PC-9 (cell line): ENCODE data around the gene FABP1. TPM values are rescaled to one million over a fixed set of nuclear protein-coding genes. Genes with fewer than 3 reads are reported as not detected.

ENCODE experiments used
- BruUV-seq: library from RNA; stranded (reverse); fragments of 400-500 nt; replicated peaks from 2 replicates; lab custom pipeline; 2021; lab: Mats Ljungman, UMichigan
- CTCF ChIA-PET: fragments of 300-600 bp; sonication (Branson Sonifier 250); formaldehyde crosslinking; loops from one replicate; lab custom pipeline; 2022; ENCODE audit warnings: antibody characterized with exemption; lab: Charles Lee
- POLR2A ChIA-PET: fragments of 300-600 bp; sonication (Branson Sonifier 250); formaldehyde crosslinking; loops from one replicate; lab custom pipeline; 2022; ENCODE audit warnings: antibody characterized with exemption; ENCODE audit not compliant: unreplicated experiment; lab: Charles Lee
- DNase-seq, 2 experiments: peaks; one replicate each; pipeline versions ENCODE4 v3.0.0 to v3.0.0-alpha.2; 2015 to 2022; ENCODE audit warnings: mixed read lengths in 1 of 2
- H2AFZ ChIP-seq: fragments of 200-600 bp; sonication (generic); 2 replicates; pipeline ENCODE4 v1.8.1; 2017; ENCODE audit warnings: antibody characterized with exemption
- H3F3A ChIP-seq: fragments of 200-600 bp; sonication (generic); 2 replicates; pipeline ENCODE4 v1.8.1; 2017; ENCODE audit warnings: antibody characterized with exemption, mild to moderate bottlenecking, low read depth; ENCODE audit not compliant: insufficient read depth
- H3K27ac ChIP-seq: fragments of 200-600 bp; sonication (generic); 2 replicates; pipeline ENCODE4 v1.6.1; 2016; ENCODE audit warnings: mixed run types
- H3K27me3 ChIP-seq: fragments of 200-600 bp; sonication (generic); 2 replicates; pipeline ENCODE4 v1.6.1; 2016; ENCODE audit warnings: low read depth, mixed run types; ENCODE audit not compliant: insufficient read depth
- H3K36me3 ChIP-seq: fragments of 200-600 bp; sonication (generic); 2 replicates; pipeline ENCODE4 v1.6.1; 2016; ENCODE audit warnings: low read depth, mixed run types
- H3K4me1 ChIP-seq: fragments of 200-600 bp; sonication (generic); replicated peaks from 2 replicates; pipeline ENCODE4 v1.6.1; 2016; ENCODE audit warnings: mixed run types; ENCODE audit not compliant: insufficient read depth
- H3K4me2 ChIP-seq: fragments of 200-600 bp; sonication (generic); 2 replicates; pipeline ENCODE4 v1.6.1; 2017; ENCODE audit warnings: mixed run types
- H3K4me3 ChIP-seq: fragments of 200-600 bp; sonication (generic); 2 replicates; pipeline ENCODE4 v1.6.1; 2016; ENCODE audit warnings: mixed run types
- H3K79me2 ChIP-seq: fragments of 200-600 bp; sonication (generic); 2 replicates; pipeline ENCODE4 v1.6.1; 2017; ENCODE audit warnings: low read depth, mixed run types
- H3K9me2 ChIP-seq: fragments of 200-600 bp; sonication (generic); 2 replicates; pipeline ENCODE4 v1.8.1; 2017; ENCODE audit warnings: mild to moderate bottlenecking; ENCODE audit not compliant: insufficient read depth
- H3K9me3 ChIP-seq: fragments of 200-600 bp; sonication (generic); 2 replicates; pipeline ENCODE4 v1.8.1; 2016; ENCODE audit warnings: low read depth; ENCODE audit not compliant: insufficient read depth
- H4K20me1 ChIP-seq: fragments of 200-600 bp; sonication (generic); 2 replicates; pipeline ENCODE4 v1.8.1; 2017; ENCODE audit not compliant: insufficient read depth
- EZH2 ChIP-seq: fragments of 200-600 bp; sonication (generic); IDR thresholded peaks from 2 replicates; pipeline ENCODE4 v1.8.0; 2017; ENCODE audit warnings: antibody characterized with exemption, low read depth
- intact Hi-C: fragments of 100-400 bp; cut with micrococcal nuclease; formaldehyde crosslinking; loops from one replicate; pipeline ENCODE4 v1.10.0; 2022; ENCODE audit not compliant: unreplicated experiment
- total RNA-seq: library from RNA; stranded (reverse); gene quantifications from 2 replicates; pipeline ENCODE4 v1.2.3, GENCODE V29; 2021
- TF ChIP-seq, protein P1 (sequence below): fragments of 200-600 bp; sonication (generic); conservative IDR thresholded peaks from 2 replicates; pipeline ENCODE4 v1.6.1; 2017; ENCODE audit warnings: mixed run types, antibody characterized with exemption, mild to moderate bottlenecking, moderate library complexity

Gene FABP1
- total RNA-seq, 1 experiment from 2014 or later = not detected

DNA sequence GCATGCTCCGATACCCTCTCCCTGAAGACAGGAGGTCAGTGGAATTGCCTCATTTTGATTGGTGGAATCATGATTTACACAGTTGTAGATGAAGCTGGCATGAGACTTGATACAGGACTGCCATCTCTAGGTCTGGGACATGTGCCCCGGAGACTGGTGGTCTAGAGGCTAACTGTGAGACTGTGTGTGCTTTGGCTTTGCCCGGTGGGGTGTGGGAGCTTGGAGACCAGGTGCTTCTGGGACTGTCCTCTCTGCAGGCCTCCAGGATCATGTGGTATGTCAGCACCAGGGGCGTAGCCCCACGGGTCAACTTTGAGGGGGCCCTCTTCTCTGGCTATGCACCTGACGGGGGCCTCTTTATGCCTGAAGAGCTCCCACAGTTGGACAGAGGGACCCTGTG is 45.0 kb upstream of the FABP1 start:
- TF ChIP-seq, protein P1, sequence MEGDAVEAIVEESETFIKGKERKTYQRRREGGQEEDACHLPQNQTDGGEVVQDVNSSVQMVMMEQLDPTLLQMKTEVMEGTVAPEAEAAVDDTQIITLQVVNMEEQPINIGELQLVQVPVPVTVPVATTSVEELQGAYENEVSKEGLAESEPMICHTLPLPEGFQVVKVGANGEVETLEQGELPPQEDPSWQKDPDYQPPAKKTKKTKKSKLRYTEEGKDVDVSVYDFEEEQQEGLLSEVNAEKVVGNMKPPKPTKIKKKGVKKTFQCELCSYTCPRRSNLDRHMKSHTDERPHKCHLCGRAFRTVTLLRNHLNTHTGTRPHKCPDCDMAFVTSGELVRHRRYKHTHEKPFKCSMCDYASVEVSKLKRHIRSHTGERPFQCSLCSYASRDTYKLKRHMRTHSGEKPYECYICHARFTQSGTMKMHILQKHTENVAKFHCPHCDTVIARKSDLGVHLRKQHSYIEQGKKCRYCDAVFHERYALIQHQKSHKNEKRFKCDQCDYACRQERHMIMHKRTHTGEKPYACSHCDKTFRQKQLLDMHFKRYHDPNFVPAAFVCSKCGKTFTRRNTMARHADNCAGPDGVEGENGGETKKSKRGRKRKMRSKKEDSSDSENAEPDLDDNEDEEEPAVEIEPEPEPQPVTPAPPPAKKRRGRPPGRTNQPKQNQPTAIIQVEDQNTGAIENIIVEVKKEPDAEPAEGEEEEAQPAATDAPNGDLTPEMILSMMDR = no peak
- TF ChIP-seq EZH2 = no peak
- Histone ChIP-seq H4K20me1 (no peaks in the 10 kb centered on the region), H3F3A (no peaks in the 10 kb centered on the region), H3K9me2 (no peaks in the 10 kb centered on the region; the same call in 1 of the 2 replicates), H3K27me3 (no peaks in the 10 kb centered on the region), H3K9me3 (no peaks in the 10 kb centered on the region), H2AFZ (no peak overlapping the region), H3K27ac (no peak overlapping the region), H3K79me2 (no peaks in the 10 kb centered on the region), H3K36me3 (no peaks in the 10 kb centered on the region), H3K4me3 (no peak overlapping the region), H3K4me1 (0 out of 2 replicates have a peak, but pooled peaks cover 5% of the 10 kb centered on the region), H3K4me2 (no peak overlapping the region)
- intact Hi-C loops = no loop called here
- no TSS peak for BruUV-seq
- ChIA-PET POLR2A (interaction anchor here (0.5 kb wide), 1 partner anchor 303 kb away, joined by 3 read pairs; no protein-coding TSS in a partner anchor), CTCF (no interaction called here)
- DNase-seq = no peak

DNA sequence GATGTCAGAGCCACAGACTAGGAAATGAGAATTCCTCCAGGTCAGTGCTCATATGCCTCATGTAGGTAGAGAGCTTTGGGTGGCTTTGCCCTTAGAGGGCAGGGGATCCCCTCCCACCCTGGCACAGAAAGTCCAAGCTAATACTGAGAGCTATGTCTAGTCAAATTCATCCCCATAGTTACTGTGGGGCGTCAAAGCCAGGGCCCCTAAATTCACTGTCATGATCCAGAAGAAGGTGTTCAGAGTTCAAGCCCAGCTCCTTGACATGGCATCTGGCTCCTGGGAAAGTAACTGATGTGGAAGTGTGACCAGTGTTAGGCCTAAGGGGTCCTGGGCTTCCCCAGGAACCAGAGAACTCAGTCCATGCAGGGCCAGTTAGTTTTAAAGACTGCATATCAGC is 44.1 kb upstream of the FABP1 start:
- intact Hi-C loops = no loop called here
- Histone ChIP-seq H3K4me3 (no peak overlapping the region), H3K4me2 (no peak overlapping the region), H3K27ac (no peak overlapping the region), H2AFZ (no peak overlapping the region), H3K9me2 (no peaks in the 10 kb centered on the region), H3K27me3 (no peaks in the 10 kb centered on the region), H4K20me1 (no peaks in the 10 kb centered on the region), H3K4me1 (0 out of 2 replicates have a peak, but pooled peaks cover 5% of the 10 kb centered on the region), H3K79me2 (no peaks in the 10 kb centered on the region), H3K36me3 (no peaks in the 10 kb centered on the region), H3K9me3 (no peaks in the 10 kb centered on the region; the same call in 1 of the 2 replicates), H3F3A (no peaks in the 10 kb centered on the region)
- DNase-seq = no peak
- no peak for TF ChIP-seq EZH2
- TF ChIP-seq, protein P1 = no peak
- CTCF ChIA-PET = no interaction called here
- BruUV-seq = no TSS peak
- POLR2A ChIA-PET = interaction anchor here (0.5 kb wide), 1 partner anchor 127 kb away, joined by 10 read pairs; no protein-coding TSS in a partner anchor

DNA sequence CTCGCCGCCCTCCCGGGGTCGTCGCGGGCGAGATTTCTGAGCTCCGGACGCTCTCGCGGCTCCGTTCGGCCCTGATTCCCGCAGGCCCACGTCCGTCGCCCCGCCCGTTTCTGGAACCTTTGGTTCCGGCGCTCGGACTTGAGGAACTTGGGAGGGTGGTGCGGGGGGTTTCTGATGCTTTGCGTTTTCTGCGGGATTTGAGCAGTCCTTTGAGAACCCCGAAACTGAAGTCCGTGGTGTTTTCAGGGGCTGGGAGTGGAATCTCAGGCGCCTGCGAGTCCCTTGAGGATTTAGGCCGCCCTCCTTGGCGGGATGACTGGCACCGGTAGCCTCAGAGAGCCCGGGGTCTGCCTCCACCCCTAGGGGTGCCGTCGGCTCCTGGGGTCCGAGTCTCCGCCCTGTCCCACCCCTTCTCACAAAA is 42.6 kb upstream of the FABP1 start:
- BruUV-seq = TSS peak; percentile 50
- TF ChIP-seq EZH2 = no peak
- TF ChIP-seq, protein P1 = no peak
- H3K9me3 ChIP-seq = no peaks in the 10 kb centered on the region; the same call in 1 of the 2 replicates
- no peak for DNase-seq
- peak overlapping the region; percentile 81 for H3K4me3 ChIP-seq
- POLR2A ChIA-PET = no interaction called here
- CTCF ChIA-PET = no interaction called here
- no peaks in the 10 kb centered on the region for H3K79me2 ChIP-seq
- no peak overlapping the region for H3K27ac ChIP-seq
- peak overlapping the region; percentile 78 for H3K4me2 ChIP-seq
- 0 out of 2 replicates have a peak, but pooled peaks cover 5% of the 10 kb centered on the region for H3K4me1 ChIP-seq
- intact Hi-C loops = no loop called here
- no peaks in the 10 kb centered on the region for H3K9me2 ChIP-seq
- H3K27me3 ChIP-seq = no peaks in the 10 kb centered on the region; the same call in 1 of the 2 replicates
- H3K36me3 ChIP-seq = no peaks in the 10 kb centered on the region
- H3F3A ChIP-seq = no peaks in the 10 kb centered on the region
- H4K20me1 ChIP-seq = no peaks in the 10 kb centered on the region
- H2AFZ ChIP-seq = peak overlapping the region; percentile 80
